Measurements from ENCODE around the gene TLDC2.
"Not testable (repeated sequence)": the region's sequence is repeated elsewhere in the genome, so short reads cannot be mapped to it uniquely, and the experiment has no call there.

The TLDC2 gene

GRCh38 chr20:36875702-36876472 is at the start of gene TLDC2:
Gene TLDC2 (plus strand): TSS chr20:36876138. CDS start chr20:36876175, 37 bp downstream.
- DNase-seq, result no peak

DNA sequence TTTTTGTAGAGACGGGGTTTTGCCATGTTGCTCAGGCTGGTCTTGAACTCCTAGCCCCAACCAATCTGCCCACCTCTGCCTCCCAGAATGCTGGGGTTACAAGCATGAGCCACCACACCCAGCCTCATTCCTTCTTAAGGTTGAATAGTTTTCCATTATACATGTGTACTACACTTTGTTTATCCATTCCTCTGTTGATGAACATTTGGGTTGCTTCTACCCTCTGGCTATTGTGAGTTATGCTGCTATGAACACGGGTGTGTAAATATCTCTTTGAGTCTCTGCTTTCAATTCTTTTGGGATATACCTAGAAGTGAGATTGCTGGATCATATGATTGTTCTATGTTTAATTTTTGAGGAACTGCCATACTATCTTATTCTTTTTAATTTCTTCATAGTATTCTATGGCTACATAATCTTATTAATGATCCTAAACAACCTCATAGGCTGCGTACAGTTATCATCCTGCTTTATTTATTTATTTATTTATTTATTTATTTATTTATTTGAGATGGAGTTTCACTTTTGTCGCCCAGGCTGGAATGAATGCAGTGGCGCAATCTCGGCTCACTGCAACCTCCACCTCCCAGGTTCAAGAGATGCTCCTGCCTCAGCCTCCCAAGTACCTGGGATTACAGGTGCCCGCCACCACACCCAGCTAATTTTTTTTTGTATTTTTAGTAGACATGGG is 49.2 kb upstream of the TLDC2 start:
- no peak for DNase-seq

DNA sequence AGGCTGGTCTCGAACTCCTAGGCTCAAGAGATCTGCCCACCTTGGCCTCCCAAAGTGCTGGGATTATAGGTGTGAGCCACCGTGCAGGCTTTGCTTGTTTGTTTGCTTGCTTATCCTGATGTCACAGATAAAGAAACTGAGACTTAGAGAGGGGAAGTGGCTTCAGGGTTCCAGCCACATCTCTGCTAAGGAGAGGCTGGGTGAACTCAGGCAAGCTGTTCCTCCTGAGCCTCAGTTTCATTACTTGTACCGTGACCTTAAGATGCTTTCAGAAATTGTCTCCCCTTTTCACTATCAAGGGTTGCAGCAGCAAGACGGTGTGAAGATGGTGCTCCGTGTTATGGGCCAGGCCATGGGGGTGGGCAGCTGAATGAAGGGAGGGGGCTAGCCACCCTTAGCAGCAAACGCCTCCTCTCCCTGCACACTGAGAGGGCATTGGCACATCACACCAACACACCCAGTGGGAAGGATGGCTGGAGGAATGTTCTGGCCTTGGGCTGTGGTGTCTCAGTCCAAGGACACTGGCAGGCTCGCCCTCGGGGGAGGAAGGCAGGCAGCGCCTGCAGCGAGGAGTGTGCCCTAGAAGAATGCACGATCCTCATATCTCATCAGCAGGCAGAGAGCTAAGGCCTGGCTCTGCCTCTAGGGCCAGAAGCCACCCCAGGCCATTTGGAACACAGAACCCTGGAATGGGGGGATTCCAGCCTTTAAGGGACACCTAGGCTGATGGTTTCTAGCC is 48.2 kb upstream of the TLDC2 start:
- no peak for DNase-seq

DNA sequence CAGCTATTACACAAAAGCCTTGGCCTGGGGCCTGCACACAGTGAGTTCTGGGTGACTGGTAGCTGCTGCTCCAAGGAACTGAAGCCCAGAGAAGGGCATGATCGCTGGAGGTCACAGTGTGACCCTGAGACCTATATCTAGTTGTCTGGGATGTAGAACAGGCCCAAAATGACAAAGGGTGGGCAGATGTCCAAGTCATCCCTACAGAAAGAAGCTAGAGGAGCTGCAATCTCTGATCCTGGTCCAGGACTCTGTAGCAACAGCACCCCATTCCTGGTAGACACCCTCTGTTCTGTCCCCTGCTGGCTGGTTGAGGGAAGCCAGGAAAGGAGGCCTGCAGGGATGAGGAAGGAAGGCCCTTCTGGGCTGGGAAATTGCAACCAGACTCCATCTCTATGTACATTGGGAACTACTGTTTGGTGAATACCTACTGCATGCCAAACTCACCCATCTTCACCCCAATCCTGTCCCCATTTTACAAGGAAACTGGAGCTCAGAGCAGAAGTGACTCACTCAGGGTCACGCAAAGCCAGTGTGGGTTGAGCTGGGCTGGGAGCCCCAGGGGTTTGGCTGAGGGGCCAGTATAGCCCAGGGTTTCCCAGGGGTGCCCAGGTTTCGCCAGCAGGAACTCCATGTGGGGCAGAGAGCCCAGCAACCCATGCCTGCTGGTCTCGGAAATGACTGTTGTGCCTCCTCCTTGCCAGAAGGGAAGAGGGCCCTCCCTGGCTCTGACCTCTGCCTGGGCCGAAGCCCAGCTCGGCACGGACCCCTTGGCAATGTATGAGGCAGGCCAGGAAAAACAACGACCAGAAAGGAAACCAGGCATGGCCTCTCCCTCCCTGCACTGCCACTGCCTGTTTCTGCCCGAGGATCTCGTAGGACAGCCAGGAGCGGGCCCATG is 44.9 kb upstream of the TLDC2 start:
- peak; percentile 50 for DNase-seq

DNA sequence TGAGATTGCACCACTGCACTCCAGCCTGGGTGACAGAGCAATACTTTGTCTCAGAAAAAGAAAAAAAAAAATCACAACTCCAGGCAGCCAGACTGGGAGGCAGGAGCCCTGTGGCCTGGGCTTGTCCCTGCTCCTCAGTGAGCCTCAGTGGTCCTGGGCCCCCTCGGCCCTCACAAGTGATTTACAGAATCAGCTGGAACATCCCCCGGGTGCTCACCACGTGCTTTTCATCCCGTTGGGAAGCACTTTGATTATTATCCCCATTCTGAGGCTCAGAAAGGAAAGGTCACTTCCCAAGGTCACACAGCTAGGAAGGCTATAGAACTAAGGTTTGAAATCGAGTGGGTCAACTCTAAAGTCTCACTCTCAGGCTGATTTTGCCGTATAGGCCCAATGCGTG is 43.1 kb upstream of the TLDC2 start:
- DNase-seq, result no peak

GRCh38 chr20:36833275-36834020 is 42.5 kb upstream of the TLDC2 start:
- DNase-seq, result no peak

GRCh38 chr20:36835025-36835424 is 40.9 kb upstream of the TLDC2 start:
- no peak for DNase-seq

GRCh38 chr20:36835453-36836198 is 40.3 kb upstream of the TLDC2 start:
- peak; percentile 78 for DNase-seq

GRCh38 chr20:36836591-36837269 is 39.2 kb upstream of the TLDC2 start:
- DNase-seq, result no peak

GRCh38 chr20:36838376-36838775 is 37.6 kb upstream of the TLDC2 start:
- DNase-seq, result not testable (repeated sequence)

DNA sequence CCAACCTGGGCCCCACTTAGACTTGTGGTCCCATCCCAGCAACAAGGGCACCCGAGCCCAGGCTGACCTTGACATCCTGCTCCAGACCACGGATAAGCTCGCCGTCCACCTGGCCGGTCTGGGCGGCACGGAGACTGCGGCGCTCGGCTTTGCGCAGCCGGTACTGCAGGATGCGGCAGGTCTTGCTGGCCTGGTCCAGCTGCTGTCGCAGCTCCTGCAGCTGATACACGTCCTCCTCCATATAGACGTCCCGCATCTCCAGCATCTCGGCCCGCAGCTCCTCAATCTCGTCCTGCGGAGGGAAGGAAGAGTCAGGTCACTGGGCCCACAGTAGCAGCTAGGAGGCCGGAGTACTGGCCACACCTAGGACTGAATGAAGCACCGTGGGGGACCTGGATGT is 36.8 kb upstream of the TLDC2 start:
- DNase-seq, result no peak

DNA sequence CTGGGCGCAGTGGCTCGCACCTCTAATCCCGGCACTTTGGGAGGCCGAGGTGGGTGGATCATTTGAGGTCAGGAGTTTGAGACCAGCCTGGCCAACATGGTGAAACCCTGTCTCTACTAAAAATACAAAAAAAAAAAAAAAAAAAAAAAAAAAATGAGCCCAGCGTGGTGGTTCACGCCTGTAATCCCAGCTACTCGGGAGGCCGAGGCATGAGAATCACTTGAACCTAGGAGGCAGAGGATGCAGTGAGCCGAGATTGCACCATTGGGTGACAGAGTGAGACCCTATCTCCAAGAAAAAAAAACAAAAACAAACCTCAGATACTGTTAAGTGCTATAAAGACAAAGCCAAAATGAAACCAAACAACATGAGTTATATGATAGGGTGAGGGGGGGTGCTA is 34.9 kb upstream of the TLDC2 start:
- not testable (repeated sequence) for DNase-seq

GRCh38 chr20:36845288-36845971 is 30.5 kb upstream of the TLDC2 start:
- no peak for DNase-seq

- peak; percentile 49 for DNase-seq
Observed at GRCh38 chr20:36847009-36847709, 28.8 kb upstream of the TLDC2 start.

DNA sequence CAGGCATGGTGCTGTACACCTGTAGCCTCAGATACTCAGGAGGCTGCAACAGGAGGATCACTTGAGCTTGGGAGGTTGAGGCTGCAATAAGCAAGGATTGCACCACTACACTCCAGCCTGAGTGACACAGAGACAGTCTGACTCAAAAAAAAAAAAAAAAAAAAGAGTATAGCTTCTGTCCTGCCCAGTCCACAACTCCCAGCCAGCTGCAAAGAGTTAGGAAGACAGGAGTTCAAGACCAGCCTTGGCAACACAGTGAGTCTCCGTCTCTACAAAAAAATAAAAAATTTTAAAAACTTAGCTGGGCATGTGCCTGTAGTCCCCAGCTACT is 28.3 kb upstream of the TLDC2 start:
- no peak for DNase-seq

- DNase-seq, result peak; percentile 35
Observed at GRCh38 chr20:36848078-36848660, 27.8 kb upstream of the TLDC2 start.

DNA sequence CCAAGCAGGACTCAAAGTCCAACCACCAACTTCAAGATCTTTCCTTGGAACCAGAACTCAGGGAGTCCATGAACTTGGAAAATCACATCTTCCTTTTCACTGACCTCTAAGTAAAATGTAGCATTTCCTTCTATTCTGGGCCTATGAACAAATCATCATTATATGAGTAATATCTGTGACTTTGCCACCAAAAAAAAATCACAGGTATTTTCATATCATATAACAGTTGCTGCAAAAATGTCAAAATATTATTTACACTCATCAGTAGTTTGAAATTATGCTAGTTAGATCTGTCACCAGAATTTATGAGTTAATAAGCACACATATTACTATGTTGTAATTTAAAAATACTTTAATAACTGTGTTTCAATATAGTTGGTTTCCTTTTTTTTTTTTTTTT is 27.3 kb upstream of the TLDC2 start:
- no peak for DNase-seq

DNA sequence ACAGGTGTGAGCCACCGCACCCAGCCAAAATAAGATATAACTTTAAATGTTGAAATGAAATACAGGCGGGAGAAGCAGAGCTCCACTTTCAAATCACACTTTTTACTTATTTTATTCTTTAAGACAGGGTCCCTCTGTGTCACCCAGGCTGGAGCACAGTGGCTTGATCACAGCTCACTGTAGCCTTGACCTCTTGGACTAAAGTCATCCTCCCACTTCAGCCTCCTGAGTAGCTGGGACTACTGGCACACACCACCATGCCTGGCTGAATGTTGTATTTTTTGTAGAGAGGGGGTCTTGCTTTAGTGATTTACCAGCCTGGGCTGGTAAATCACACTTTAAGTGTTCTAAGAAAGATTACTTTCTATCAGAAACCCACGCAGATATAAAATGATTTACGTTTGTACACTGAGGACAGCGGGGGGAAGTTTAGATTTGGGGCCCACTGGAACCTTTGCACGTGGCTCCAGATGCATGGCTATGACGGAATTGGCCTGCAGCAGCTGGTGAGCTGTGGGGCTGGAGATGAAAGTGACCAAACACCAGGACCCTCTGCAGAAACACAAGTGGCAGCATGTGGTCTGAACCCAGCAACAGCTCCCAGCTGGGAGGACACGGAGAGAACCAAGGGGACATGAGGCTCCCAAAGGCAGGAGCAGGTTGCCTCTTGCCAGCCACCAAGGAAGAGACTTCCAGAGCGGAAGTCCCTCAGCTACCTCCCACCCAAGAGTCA is 26.4 kb upstream of the TLDC2 start:
- DNase-seq, result no peak

All from GOT3 (cell line).